ENCODE data around the gene MYO1E.

DNA sequence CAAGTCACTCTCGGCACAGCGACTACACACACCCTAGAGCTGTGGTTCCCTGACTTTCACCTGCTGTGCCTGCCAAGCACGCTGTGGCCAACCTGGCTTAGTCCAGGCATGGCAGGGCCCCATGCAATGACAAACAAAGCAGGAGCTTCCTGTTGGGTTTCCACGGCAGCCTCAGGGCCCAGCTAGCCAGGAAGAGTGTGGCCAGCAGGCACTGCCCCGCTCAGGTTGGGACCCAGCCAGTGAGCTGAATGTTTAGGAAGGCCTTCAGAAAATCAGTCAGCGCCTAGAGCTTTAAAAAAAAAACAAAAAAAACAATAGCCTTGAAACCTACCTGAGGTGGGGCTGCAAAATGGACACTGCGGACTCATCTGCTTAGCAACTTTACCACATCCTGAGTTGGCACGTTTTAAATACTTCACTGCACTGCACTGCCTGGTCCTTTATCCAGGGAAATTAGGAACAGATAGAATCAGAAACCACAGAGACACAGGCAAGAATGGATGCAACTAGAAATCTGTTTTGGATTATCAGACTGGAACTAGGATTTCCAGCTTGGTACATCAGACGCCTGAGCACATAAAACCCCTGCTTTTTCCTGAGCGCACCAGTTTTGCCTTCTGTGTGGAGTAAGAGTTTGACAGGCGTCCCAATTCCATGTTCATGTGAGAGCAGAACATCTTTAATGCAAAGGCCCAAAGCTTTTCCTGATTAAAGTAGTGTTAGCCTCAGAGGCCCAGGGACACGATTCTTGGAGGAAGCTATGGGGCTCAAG, 202.2 kb downstream of the MYO1E start:
- TF ChIP-seq ESRRG (CRISPR knock-in tag; IDR thresholded peaks at IDR 0.05) (no peak), GLIS3 (CRISPR knock-in tag; IDR thresholded peaks at IDR 0.05) (no peak), ZNF8 (CRISPR knock-in tag; IDR thresholded peaks at IDR 0.05) (no peak), PPARA (CRISPR knock-in tag; IDR thresholded peaks at IDR 0.05; ENCODE audit: borderline replicate concordance) (no peak)
